OCI-LY3 (cell line): Measurements from ENCODE around the gene SIN3B.

Experiments
- H2AFZ ChIP-seq: fragments of 200-600, 300-600 bp; shearing (Covaris generic); 2 replicates; pipeline ENCODE4 v1.6.0; 2014; ENCODE audit warnings: antibody characterized with exemption, low read depth, low read length
- H3K27ac ChIP-seq: fragments of 200-600, 300-600 bp; sonication (generic); 2 replicates; pipeline ENCODE4 v1.5.1; 2014; ENCODE audit warnings: mild to moderate bottlenecking, low read length, moderate library complexity, mixed read lengths
- H3K27me3 ChIP-seq: fragments of 200-600, 300-600 bp; sonication (generic); 2 replicates; pipeline ENCODE4 v1.6.1; 2014; ENCODE audit warnings: low read depth, low read length, mixed read lengths
- H3K36me3 ChIP-seq: fragments of 200-600, 300-600 bp; sonication (generic); replicated peaks from 2 replicates; pipeline ENCODE3; 2014; ENCODE audit warnings: low read depth, low read length, mixed read lengths
- H3K4me1 ChIP-seq: fragments of 300-600, 200-600 bp; sonication (generic); 2 replicates; pipeline ENCODE4 v1.6.1; 2014; ENCODE audit warnings: low read length, mixed read lengths
- H3K4me2 ChIP-seq: fragments of 200-600, 300-600 bp; sonication (generic); 2 replicates; pipeline ENCODE4 v1.6.1; 2014; ENCODE audit warnings: low read length, mixed read lengths
- H3K4me3 ChIP-seq: fragments of 300-600, 200-600 bp; sonication (generic); 2 replicates; pipeline ENCODE4 v1.5.1; 2014; ENCODE audit warnings: antibody characterized with exemption, mild to moderate bottlenecking, low read length, moderate library complexity
- H3K79me2 ChIP-seq: fragments of 300-600, 200-600 bp; shearing (Covaris generic); 2 replicates; pipeline ENCODE4 v1.6.1; 2014; ENCODE audit warnings: mild to moderate bottlenecking, low read length, mixed read lengths
- H3K9ac ChIP-seq: fragments of 300-600, 200-600 bp; shearing (Covaris generic); 2 replicates; pipeline ENCODE4 v1.6.0; 2014; ENCODE audit warnings: mild to moderate bottlenecking, low read length, moderate library complexity
- H3K9me3 ChIP-seq: fragments of 200-600, 300-600 bp; shearing (Covaris generic); 2 replicates; pipeline ENCODE4 v1.6.1; 2014; ENCODE audit warnings: low read length, mixed read lengths; ENCODE audit not compliant: insufficient read depth
- H4K20me1 ChIP-seq: fragments of 200-600, 300-600 bp; sonication (generic); 2 replicates; pipeline ENCODE4 v1.6.1; 2016; ENCODE audit warnings: low read length, mixed read lengths; ENCODE audit not compliant: insufficient read depth
- CTCF ChIP-seq: fragments of 200-600, 300-600 bp; sonication (generic); IDR thresholded peaks from 2 replicates; pipeline ENCODE4 v1.5.1; 2014; ENCODE audit warnings: antibody characterized with exemption, low read length, low read depth
- EZH2phosphoT487 ChIP-seq: fragments of 200-600 bp; shearing (Covaris generic); IDR thresholded peaks from 2 replicates; pipeline ENCODE4 v1.6.1; 2018; ENCODE audit warnings: antibody characterized with exemption, mixed run types, low read depth

SIN3B gene

GRCh38 chr19:16789238-16789637 lies 40.0 kb upstream of the SIN3B start:
- no peaks in the 10 kb centered on the region for H3K4me1 ChIP-seq
- H3K27me3 ChIP-seq, result no peaks in the 10 kb centered on the region
- H3K9me3 ChIP-seq, result peaks cover 13% of the 10 kb centered on the region
- H3K36me3 ChIP-seq, result no peaks in the 10 kb centered on the region
- TF ChIP-seq CTCF (no peak), EZH2phosphoT487 (no peak)
- H4K20me1 ChIP-seq, result no peaks in the 10 kb centered on the region
- H2AFZ ChIP-seq, result no peak overlapping the region
- no peaks in the 10 kb centered on the region for H3K79me2 ChIP-seq
- no peak overlapping the region for H3K9ac ChIP-seq
- H3K27ac ChIP-seq, result no peak overlapping the region
- no peak overlapping the region for H3K4me3 ChIP-seq
- no peak overlapping the region for H3K4me2 ChIP-seq

DNA sequence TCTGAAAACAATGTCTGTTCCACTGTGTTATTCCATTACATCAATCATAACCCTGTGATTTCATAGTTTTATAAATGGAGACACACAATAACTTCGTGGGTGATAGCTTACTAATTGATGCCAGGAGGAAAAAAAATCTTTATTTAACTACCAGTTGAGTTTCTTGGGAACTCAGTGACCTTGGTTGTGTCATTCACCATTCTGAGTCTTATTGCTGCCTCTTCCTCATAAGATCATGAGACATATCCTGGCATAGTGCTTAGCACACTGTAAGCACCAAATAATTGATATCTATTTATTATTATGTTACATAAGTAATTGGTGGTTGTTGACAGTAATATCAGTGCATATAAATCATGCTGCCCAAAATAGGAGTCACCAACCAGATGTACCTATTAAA lies 39.1 kb upstream of the SIN3B start:
- no peaks in the 10 kb centered on the region for H3K27me3 ChIP-seq
- H3K4me2 ChIP-seq, result no peak overlapping the region
- peaks cover 13% of the 10 kb centered on the region for H3K9me3 ChIP-seq
- H3K4me1 ChIP-seq, result no peaks in the 10 kb centered on the region
- H4K20me1 ChIP-seq, result no peaks in the 10 kb centered on the region
- H3K4me3 ChIP-seq, result no peak overlapping the region
- no peak for TF ChIP-seq EZH2phosphoT487
- no peak for TF ChIP-seq CTCF
- H3K9ac ChIP-seq, result no peak overlapping the region
- no peak overlapping the region for H3K27ac ChIP-seq
- H3K79me2 ChIP-seq, result no peaks in the 10 kb centered on the region
- no peaks in the 10 kb centered on the region for H3K36me3 ChIP-seq
- H2AFZ ChIP-seq, result no peak overlapping the region

DNA sequence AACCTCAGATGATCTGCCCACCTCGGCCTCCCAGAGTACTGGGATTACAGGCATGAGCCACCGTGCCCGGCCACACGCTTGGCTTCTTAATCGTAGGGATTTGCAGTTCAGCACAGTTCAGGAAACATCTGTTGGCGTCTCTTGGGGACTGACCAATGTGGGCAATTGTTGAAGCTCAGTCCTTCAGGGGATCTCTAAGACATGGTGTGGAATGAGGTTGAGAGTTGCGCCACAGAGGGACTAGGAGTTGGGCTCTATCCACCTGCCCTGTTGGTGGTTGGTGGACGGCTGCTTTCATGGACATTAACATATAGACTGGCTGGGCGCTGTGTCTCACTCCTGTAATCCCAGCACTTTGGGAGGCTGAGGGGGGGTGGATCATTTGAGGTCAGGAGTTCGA lies 37.3 kb upstream of the SIN3B start:
- Histone ChIP-seq H3K9ac (no peak overlapping the region), H3K79me2 (no peaks in the 10 kb centered on the region), H4K20me1 (no peaks in the 10 kb centered on the region), H3K36me3 (no peaks in the 10 kb centered on the region), H3K27ac (no peak overlapping the region), H3K4me2 (no peak overlapping the region), H3K4me1 (no peaks in the 10 kb centered on the region), H2AFZ (no peak overlapping the region), H3K4me3 (no peak overlapping the region), H3K27me3 (no peaks in the 10 kb centered on the region), H3K9me3 (peaks cover 23% of the 10 kb centered on the region)
- TF ChIP-seq EZH2phosphoT487 (no peak), CTCF (no peak)

DNA sequence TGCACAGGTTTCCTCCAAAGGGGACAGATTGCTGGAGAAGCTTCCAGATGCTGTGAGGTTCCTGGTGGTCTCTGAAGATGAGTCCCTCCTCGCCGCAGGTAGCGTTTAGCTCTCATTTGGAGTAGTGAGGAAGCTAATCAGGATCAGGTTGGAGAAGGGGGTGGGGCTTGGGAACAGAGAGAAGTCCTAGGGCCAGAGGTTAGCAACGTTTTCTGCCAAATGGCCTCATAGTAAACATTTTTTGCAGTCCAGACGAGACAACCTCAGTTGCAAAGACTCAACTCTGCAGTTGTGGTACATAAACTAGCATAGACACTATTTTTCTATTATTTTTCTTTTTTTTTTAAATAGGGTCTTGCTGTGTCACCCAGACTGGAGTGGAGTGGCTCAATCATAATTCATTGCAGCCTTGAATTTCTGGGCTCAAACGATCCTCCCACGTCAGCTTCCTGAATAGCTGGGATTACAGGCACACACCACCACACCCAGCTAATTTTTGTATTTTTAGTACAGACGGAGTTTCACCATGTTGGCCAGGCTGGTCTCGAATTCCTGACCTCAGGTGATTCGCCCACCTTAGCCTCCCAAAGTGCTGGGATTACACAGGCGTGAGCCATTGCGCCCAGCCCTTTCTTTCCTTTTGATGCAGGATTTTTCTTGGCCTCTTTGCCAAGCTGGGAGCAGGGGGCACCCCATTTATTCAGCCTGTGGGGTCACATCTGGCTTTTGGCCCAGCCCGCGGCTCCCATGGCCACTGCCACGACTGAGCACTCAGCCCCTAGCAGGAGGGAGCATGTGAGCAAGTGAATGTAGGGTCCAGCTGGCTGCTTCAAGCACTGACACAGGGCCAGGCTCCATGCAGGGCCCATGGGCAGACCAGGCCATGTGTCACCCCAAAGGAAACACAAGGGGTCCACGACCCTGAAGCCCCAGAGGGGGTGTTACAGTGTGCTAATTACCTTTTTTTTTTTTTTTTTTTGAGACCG lies 34.4 kb upstream of the SIN3B start:
- Histone ChIP-seq H3K4me1 (no peaks in the 10 kb centered on the region), H3K9ac (no peak overlapping the region), H3K9me3 (peaks cover 13% of the 10 kb centered on the region), H3K27ac (no peak overlapping the region), H3K4me3 (no peak overlapping the region), H4K20me1 (no peaks in the 10 kb centered on the region), H3K27me3 (no peaks in the 10 kb centered on the region), H3K36me3 (no peaks in the 10 kb centered on the region), H3K4me2 (no peak overlapping the region), H3K79me2 (no peaks in the 10 kb centered on the region), H2AFZ (no peak overlapping the region)
- TF ChIP-seq EZH2phosphoT487, result no peak
- TF ChIP-seq CTCF, result no peak
